Stomach (tissue), 4 donors: Measurements from ENCODE around the gene PRR5L.

Source experiments
- EP300 ChIP-seq: sonication (generic); formaldehyde crosslinking; IDR thresholded peaks from one replicate; pipeline ENCODE4 v1.6.1; 2017; ENCODE audit warnings: antibody characterized with exemption
- POLR2A ChIP-seq, 4 donors: fragments of 450-650 bp; IDR thresholded peaks; one replicate each; pipeline ENCODE4 v1.6.1; 2016; ENCODE audit warnings: antibody characterized with exemption in 4 of 4, control low read depth in 2 of 4, mild to moderate bottlenecking in 1 of 4, moderate library complexity in 1 of 4
- TF ChIP-seq, protein P1 (sequence below), 7 experiments: fragments of 450-650 bp in 4 of 7; fragments of 200-600 bp in 3 of 7; sonication (generic) in 3 of 7; IDR thresholded peaks; one replicate each; pipeline ENCODE4 v1.5.1; 2016 to 2019; ENCODE audit warnings: antibody characterized with exemption in 7 of 7, control low read depth in 2 of 7, mild to moderate bottlenecking in 1 of 7

DNA sequence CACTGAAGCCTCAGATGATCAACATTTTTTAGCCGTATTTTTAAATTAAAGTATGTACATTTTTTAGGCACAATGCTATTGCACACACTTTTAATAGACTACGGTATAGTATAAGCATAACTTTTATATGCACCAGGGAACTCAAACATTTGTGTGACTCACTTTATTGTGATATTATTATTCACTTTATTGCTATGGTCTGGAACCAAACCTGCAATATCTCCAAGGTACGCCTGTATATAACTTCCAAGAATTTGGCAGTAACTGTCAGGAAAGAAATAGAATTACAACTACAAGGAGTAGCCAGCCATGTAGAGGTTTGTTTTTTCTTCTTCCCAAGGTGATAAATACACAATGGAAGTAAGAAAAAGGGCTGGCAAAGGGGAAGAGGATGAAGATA, 62.3 kb downstream of the PRR5L start:
- TF ChIP-seq, protein P1, sequence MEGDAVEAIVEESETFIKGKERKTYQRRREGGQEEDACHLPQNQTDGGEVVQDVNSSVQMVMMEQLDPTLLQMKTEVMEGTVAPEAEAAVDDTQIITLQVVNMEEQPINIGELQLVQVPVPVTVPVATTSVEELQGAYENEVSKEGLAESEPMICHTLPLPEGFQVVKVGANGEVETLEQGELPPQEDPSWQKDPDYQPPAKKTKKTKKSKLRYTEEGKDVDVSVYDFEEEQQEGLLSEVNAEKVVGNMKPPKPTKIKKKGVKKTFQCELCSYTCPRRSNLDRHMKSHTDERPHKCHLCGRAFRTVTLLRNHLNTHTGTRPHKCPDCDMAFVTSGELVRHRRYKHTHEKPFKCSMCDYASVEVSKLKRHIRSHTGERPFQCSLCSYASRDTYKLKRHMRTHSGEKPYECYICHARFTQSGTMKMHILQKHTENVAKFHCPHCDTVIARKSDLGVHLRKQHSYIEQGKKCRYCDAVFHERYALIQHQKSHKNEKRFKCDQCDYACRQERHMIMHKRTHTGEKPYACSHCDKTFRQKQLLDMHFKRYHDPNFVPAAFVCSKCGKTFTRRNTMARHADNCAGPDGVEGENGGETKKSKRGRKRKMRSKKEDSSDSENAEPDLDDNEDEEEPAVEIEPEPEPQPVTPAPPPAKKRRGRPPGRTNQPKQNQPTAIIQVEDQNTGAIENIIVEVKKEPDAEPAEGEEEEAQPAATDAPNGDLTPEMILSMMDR (IDR thresholded peaks at IDR 0.05): no peak
- TF ChIP-seq POLR2A (IDR thresholded peaks at IDR 0.05) (no peak), EP300 (no peak)
